Kidney (tissue), 14 donors: ENCODE measurements around the gene TMA7. TPM values are rescaled to one million over a fixed set of nuclear protein-coding genes. Genes with fewer than 3 reads are reported as not detected.
A peak's percentile ranks its signal among the peaks of the same experiment; 100 is the strongest.

Experiments used
- DNase-seq, 5 donors: peaks; one replicate each; pipeline ENCODE4 v3.0.0-alpha.2; 2013 to 2020
- FAIRE-seq: peaks from 2 replicates; lab custom pipeline; 2012; peaks lifted over from hg19 to GRCh38; lab: Jason Lieb, UNC
- H3K27ac ChIP-seq, 2 donors: one replicate each; pipeline ENCODE4 v1.7.0; 2013; ENCODE audit warnings: low read depth in 2 of 2, low read length in 2 of 2, inconsistent platforms in 1 of 2
- H3K27me3 ChIP-seq: one replicate; pipeline ENCODE4 v1.7.1; 2013; ENCODE audit warnings: low read length, inconsistent platforms; ENCODE audit not compliant: control insufficient read depth, insufficient read depth
- H3K36me3 ChIP-seq, 3 donors: one replicate each; pipeline versions ENCODE4 v1.7.0 to v1.7.1; 2013; ENCODE audit warnings: low read length in 3 of 3, control low read depth in 1 of 3, inconsistent platforms in 1 of 3; ENCODE audit not compliant: insufficient read depth in 3 of 3, control insufficient read depth in 2 of 3
- H3K4me1 ChIP-seq, 3 donors: one replicate each; pipeline versions ENCODE4 v1.7.0 to v1.7.1; 2013; ENCODE audit warnings: low read length in 3 of 3, inconsistent platforms in 1 of 3, low read depth in 1 of 3; ENCODE audit not compliant: control insufficient read depth in 2 of 3, insufficient read depth in 2 of 3
- H3K4me3 ChIP-seq, 3 donors: one replicate each; pipeline versions ENCODE4 v1.7.0 to v1.8.1; 2013; ENCODE audit warnings: low read length in 3 of 3, control low read depth in 1 of 3, inconsistent platforms in 1 of 3
- H3K9ac ChIP-seq, 3 donors: one replicate each; pipeline versions ENCODE4 v1.7.0 to v1.7.1; 2013; ENCODE audit warnings: low read length in 3 of 3, control low read depth in 1 of 3, inconsistent platforms in 1 of 3
- H3K9me3 ChIP-seq, 3 donors: one replicate each; pipeline versions ENCODE4 v1.7.0 to v1.7.1; 2013; ENCODE audit warnings: low read length in 3 of 3, control low read depth in 1 of 3, inconsistent platforms in 1 of 3; ENCODE audit not compliant: control insufficient read depth in 2 of 3, insufficient read depth in 1 of 3
- CTCF ChIP-seq: IDR thresholded peaks from 3 replicates; pipeline ENCODE4 v1.5.1; 2012; ENCODE audit warnings: mild to moderate bottlenecking, moderate library complexity, borderline replicate concordance; ENCODE audit not compliant: insufficient read depth; ENCODE audit errors: extremely low read depth
- intact Hi-C: fragments of 100-400 bp; cut with DNase I; formaldehyde crosslinking; loops from one replicate; pipeline ENCODE4 v1.11.1; 2022
- polyA plus RNA-seq: library from polyadenylated mRNA; stranded (reverse); fragments of 350-450 nt; fragmentation: Illumina TruSeq; extraction: RNeasy Lipid Tissue Mini Kit (QIAGEN cat#74804); gene quantifications from one replicate; pipeline ENCODE4 v1.2.3, GENCODE V29; 2014; ENCODE audit warnings: low read depth, low replicate concordance; ENCODE audit not compliant: insufficient read depth
- total RNA-seq: library from RNA; stranded (reverse); fragmentation: NEBNext Ultra II Directional; extraction: Animal tissue kit (Norgen Biotek cat#: 25700); gene quantifications from one replicate; pipeline ENCODE4 v1.2.1, GENCODE V29; 2021
- donor health status: control.
- donor health status: control.
- donor health status: control.
- donor health status: control.
- donor health status: control.
- donor health status: DM: yes; HTN: yes; CAD: no.
- donor health status: Normal renal cell carcinoma (clear cell type).

Gene TMA7
- total and polyA plus RNA-seq, 2 donors from 2014 or later, result 195 to 631 TPM

DNA sequence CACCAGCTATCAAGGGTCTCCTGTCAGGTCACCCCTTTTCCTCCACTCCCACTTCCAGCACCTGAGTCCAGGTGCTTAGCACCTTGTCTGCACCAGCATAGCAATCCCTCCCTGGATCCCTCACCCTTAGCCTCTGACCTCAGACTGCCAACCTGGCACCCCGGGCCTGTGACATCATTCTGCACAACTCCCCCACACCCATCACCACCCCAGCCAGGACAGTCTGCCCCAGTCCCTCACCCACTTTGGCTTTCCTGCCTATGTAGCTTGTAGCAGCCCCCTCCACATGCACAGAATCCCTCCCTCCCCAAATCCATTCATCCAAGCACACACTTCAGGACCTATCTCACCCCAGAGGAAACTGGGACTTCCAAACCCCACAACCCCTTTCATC lies 9.4 kb upstream of the TMA7 start:
- H3K4me3 ChIP-seq, result peak overlapping the region in 1 of 3 donors; percentile 76
- FAIRE-seq (no peak), DNase-seq (no peak)
- peak overlapping the region in 1 of 3 donors; percentile 42 for H3K9ac ChIP-seq
- intact Hi-C loops, result loop anchor here (10.0 kb wide), 1 partner anchor 156 kb away; no protein-coding TSS in a partner anchor
- peak overlapping the region; percentile 88 to 94 for H3K27ac ChIP-seq
- no peak for TF ChIP-seq CTCF
- H3K9me3 ChIP-seq, result no peaks in the 10 kb centered on the region
- no peaks in the 10 kb centered on the region for H3K27me3 ChIP-seq
- H3K36me3 ChIP-seq, result no peaks in the 10 kb centered on the region
- peaks cover 3 to 72% (median 48%) of the 10 kb centered on the region in 3 donors for H3K4me1 ChIP-seq

DNA sequence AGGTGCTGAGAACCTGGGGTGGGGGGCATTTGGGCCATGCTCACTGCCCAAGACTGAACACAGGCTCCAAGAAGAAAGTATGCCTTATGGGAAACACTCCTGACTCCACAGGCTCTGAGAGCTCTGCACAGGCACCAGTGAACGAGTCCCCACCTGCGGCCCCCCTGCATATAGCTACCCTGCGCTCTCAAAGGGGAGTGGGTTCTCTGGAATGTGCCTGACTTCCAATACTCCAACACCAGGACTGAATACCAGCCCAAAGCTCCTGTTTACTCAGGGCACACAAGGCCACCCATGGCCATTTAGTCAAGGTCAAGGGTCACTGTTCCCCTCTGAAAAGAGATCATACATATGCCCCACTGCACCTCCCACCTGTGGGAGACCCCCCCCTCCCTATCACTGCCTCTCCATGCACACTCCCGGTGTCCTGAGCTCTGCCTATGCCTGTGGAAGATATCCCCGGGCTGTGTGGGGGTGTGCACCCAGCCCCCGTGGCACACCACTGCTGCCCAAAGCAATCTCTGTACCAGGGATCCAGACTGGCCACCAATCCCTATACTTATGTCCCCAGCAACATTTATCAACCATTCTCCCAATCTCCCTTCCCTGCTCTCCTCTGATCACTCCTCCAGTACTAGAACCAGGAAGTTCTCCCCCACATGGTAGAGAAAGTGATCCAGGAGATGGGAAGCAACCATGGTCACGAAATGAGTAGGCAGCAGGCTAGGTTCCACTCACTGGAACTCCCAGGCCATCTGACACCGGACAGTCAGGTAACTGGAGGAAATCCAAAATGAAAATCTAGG lies 8.6 kb upstream of the TMA7 start:
- Histone ChIP-seq H3K4me3 (no peak overlapping the region), H3K27me3 (no peaks in the 10 kb centered on the region), H3K9me3 (no peaks in the 10 kb centered on the region), H3K4me1 (peaks cover 3 to 65% (median 42%) of the 10 kb centered on the region in 3 donors), H3K27ac (peak overlapping the region; percentile 88 to 94), H3K9ac (peak overlapping the region in 1 of 3 donors; percentile 42), H3K36me3 (no peaks in the 10 kb centered on the region)
- no peak for TF ChIP-seq CTCF
- DNase-seq (peak in 1 of 5 donors; percentile 63), FAIRE-seq (no peak)
- intact Hi-C loops, result loop anchor here (10.0 kb wide), 1 partner anchor 157 kb away; no protein-coding TSS in a partner anchor

DNA sequence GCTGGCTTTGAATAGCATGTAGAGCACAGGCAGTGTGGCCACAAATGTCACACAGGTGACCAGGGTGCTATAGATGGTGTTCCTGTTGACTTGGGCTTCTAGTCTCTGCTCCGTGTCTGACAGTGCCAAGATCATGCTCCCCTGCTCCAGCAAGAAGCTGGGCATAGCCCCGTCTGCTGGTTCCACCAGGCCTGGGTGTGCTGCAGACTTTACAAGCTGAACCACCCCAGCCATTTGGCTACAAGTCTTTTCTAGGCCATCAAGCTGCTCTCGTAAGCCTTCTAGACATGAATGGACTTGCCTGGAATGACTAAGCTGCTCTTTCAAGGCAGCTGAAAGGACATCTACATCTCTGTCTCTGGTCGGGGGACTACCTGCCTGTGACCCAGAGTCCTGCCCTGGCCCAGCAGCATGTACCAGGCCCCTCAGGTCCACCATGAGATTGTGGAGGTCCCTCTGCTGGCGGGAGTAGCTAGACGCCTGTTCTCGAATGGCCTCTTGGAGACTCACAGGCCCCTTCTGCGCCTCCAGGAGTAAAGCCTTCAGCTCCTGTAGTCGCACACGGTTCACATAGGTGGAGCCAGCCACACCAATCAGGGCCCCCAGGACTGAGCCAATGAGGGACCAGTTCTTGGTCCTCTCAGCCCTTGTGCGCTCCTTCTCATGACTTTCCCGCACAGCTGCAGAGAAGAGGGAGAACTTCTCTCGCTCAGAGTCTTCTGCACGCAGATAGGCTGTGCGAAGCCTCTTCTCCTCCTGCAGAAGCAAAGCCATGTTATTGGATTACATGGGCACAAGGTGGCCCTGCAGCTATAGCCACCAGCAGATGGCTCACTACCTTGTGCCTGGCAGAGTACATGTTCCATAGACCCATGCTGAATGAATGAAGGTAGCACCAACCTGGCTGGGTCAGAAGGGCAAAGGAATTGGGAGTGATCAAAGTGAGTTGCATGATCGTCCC lies 7.4 kb upstream of the TMA7 start:
- H3K27me3 ChIP-seq, result no peaks in the 10 kb centered on the region
- FAIRE-seq (no peak), DNase-seq (peak in 1 of 5 donors; percentile 37)
- TF ChIP-seq CTCF, result no peak
- H3K27ac ChIP-seq, result peak overlapping the region; percentile 5 to 84
- H3K36me3 ChIP-seq, result no peaks in the 10 kb centered on the region
- peak overlapping the region in 1 of 3 donors; percentile 62 for H3K4me3 ChIP-seq
- H3K9ac ChIP-seq, result peak overlapping the region in 1 of 3 donors; percentile 17
- intact Hi-C loops, result loop anchor here (10.0 kb wide), 1 partner anchor 158 kb away; no protein-coding TSS in a partner anchor
- H3K4me1 ChIP-seq, result peaks cover 3 to 52% (median 32%) of the 10 kb centered on the region in 3 donors
- no peaks in the 10 kb centered on the region for H3K9me3 ChIP-seq
